Right lobe of liver (tissue), 4 donors: ENCODE measurements around the gene GMDS.

Source experiments
- POLR2A ChIP-seq: fragments of 450-650 bp; IDR thresholded peaks from one replicate; pipeline ENCODE4 v1.6.1; 2017; ENCODE audit warnings: antibody characterized with exemption, mild to moderate bottlenecking
- TF ChIP-seq, protein P1 (sequence below), 4 donors: fragments of 200-600 bp in 3 of 4; fragments of 450-650 bp in 1 of 4; IDR thresholded peaks; one replicate each; pipeline versions ENCODE4 v1.5.1 to v1.8.0; 2016 to 2022; ENCODE audit warnings: antibody characterized with exemption in 4 of 4, mild to moderate bottlenecking in 2 of 4
- donor health status: DM: no; HTN: no; CAD: no.
- donor health status: DM: no; HTN: no; CAD: no.
- donor health status: DM: no; HTN: yes; CAD: no.

DNA sequence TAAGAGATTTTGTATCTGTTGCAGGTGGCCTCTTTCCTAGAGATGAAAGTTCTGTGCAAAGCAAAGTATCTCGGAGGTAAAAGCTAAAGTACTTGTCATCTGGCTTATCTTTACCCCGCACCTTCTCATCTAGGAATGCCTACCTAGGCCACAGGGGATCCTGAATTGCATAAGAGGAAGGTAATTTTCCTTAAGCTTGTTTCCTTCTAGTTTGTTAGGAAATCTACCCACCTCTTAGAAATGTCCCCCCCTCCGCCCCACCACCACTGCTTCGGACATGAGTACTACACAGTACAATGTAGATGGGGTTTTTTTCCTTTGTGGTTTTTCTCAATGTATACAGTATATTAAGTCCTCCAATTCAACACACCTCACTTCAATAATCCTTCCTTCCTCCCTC is 614.2 kb downstream of the GMDS start:
- no peak for TF ChIP-seq POLR2A
- TF ChIP-seq, protein P1, sequence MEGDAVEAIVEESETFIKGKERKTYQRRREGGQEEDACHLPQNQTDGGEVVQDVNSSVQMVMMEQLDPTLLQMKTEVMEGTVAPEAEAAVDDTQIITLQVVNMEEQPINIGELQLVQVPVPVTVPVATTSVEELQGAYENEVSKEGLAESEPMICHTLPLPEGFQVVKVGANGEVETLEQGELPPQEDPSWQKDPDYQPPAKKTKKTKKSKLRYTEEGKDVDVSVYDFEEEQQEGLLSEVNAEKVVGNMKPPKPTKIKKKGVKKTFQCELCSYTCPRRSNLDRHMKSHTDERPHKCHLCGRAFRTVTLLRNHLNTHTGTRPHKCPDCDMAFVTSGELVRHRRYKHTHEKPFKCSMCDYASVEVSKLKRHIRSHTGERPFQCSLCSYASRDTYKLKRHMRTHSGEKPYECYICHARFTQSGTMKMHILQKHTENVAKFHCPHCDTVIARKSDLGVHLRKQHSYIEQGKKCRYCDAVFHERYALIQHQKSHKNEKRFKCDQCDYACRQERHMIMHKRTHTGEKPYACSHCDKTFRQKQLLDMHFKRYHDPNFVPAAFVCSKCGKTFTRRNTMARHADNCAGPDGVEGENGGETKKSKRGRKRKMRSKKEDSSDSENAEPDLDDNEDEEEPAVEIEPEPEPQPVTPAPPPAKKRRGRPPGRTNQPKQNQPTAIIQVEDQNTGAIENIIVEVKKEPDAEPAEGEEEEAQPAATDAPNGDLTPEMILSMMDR (IDR thresholded peaks at IDR 0.05): no peak
